ENCODE results near the gene CLMP.
A peak's percentile ranks its signal among the peaks of the same experiment; 100 is the strongest.

CLMP gene

GRCh38 chr11:123196060-123196714 is 1.1 kb upstream of the CLMP start:
- Histone ChIP-seq H3K27ac (peak overlapping the region in 6 of 21 experiments; percentile 25 to 86 (median 76)), H3K4me3 (peak overlapping the region in 1 of 7 experiments; percentile 51)

DNA sequence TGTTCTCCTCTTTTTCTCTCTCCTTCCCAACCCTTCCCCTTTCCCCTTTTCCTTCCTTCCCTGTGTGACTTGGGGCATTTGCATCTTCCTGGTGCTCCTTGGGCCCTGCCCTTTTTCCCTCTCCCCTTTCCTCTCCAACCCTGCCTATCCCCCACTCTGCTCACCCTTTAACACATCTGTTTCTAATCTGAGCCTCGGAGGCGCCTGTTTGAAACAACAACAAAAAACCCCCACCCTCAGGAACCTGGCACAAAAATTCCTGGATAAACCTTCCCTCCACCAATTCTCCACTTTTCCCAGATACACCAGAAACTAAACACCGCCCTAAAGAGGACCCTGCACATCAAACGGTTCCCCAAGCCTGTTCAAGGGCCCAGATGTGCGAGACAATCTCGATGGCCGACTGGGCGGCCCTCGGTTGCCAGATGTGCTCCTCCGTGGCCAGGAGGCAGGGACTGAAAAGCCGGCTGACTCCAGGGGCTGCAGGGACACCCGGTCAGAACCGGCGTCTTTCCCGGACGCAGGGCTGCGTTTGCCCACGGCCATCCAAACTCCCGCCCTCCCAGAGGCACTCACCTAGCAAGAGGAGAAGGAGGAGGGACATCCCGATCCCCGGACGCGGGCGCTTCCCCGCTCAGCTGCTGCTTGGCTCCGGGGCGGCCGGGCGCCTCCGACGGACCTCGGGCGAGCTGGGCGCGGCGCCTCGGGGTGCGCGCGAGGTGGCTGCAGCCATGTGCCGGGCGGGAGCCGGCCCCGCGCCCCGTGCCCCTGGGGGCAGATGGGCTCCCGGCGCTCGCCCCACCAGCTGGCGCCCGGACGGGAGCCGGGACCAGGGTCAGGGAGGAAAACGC is 486 bp downstream of the CLMP start:
- Histone ChIP-seq H3K27ac (peak overlapping the region in 20 of 21 experiments; percentile 40 to 86 (median 74)), H3K4me3 (peak overlapping the region; percentile 16 to 51 (median 32))

GRCh38 chr11:123193742-123194141 is 1.3 kb downstream of the CLMP start:
- peak overlapping the region in 20 of 21 experiments; percentile 39 to 86 (median 73) for H3K27ac ChIP-seq
- H3K4me3 ChIP-seq: peak overlapping the region; percentile 16 to 51 (median 32)

DNA sequence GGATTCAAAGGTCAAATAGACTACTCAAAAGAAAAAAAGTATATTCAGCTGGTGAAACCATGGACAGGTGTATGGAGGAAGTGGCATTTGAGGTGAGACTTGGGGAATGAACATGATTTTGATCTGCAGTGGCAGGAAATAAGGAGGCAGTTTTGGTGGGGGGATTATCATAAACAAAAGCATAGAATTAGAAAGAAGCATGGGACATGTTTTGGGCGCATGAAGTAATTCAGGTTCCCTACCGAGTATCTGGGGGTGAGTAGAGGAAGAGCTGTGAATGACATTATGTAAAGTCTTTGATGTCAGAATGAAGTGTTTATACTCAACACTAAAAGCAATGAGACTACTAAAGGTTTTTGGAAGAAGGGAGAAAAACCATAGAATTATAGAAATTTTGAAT is 3.1 kb downstream of the CLMP start:
- peak overlapping the region in 1 of 21 experiments; percentile 40 for H3K27ac ChIP-seq
- H3K4me3 ChIP-seq: no peak overlapping the region

DNA sequence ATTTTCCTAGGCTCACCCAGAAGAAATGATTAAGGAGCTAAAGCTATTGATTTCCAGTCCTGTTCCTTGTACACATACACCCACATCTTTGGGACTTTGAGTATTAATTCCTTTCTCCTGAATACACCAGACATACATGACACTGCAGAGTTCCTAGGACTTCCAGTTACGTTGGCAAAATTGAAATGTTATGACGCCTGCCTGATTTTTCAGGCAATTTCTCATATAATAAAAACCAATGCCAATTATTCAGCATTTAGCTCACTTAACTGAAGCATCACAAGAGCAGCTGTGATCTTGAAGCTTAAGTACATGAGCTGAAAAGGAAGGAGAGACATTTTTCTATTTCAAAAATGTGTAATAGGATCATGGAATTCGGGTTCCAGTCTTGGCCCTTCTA is 4.5 kb downstream of the CLMP start:
- H3K27ac ChIP-seq: peak overlapping the region in 2 of 21 experiments; percentile 11 to 20
- no peak overlapping the region for H3K4me3 ChIP-seq

DNA sequence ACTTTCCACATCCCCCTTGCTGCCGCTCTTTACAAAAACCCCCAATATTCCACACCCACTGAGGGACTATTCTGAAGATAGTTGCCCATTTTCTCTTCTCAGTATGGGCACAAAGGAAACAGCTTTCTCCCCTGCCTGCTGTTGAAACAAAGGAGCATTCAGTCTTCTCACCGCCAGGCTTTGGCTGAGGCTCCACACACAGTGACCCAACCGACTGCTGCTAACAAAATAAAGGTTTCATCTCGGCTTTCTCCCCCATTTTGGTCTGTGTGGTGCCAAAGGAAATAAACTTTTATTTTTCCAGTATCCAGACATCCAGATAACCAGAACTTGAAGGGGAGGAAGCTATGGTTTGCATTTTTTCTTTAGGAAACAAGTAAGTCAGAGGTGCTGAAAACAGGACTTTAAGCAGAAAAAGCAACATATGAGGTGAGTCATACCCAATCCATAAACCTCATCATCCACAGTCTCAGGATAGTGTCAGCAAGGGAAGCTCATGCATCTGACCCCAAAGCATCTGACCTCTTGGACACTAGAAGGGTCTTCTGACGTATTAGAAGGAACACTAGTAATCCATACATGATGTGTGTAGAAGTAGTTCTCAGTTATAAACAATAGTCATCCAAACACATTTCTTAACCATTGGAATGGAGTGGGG is 6.4 kb downstream of the CLMP start:
- Histone ChIP-seq H3K4me3 (no peak overlapping the region), H3K27ac (peak overlapping the region in 11 of 21 experiments; percentile 5 to 68 (median 29))

DNA sequence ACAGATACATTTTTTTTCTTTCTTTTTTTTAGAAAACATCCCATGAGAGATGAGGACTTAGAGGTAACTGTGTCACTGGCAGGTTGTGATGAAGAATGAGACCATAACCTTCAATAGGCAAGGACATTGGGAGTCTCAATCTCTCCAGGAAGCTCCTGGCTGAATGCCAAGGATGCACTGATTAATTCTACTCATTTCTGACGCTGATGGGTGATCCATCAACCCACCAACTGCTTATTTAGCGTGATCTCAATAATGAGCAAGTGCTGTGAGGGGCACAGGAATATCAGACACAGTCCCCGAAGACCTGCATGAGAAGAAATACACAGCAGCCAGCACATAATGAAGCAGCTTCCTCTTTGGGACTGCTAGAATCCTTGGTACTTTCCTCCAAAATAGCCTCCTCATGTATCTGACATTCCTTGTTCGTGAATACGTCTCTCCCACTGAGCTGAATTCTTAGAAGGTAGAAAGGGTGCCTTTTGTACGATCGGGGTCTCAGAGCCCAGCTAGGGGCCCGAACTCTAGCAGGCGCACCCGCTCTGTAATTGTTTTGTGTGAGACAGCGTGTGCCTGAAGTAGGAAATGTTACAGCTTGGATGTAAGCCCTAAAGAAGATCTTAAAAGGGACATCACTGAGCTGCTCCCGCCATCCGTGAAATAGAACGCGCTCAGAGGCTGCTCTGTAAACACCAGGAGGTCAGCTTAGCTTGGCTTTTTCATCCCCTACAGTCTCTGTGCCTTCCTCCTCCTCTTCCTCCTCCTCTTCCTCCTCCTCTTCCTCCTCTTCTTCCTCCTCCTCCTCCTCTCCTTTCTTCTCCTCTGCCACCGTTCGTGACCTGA is 7.2 kb downstream of the CLMP start:
- Histone ChIP-seq H3K27ac (peak overlapping the region in 10 of 21 experiments; percentile 18 to 68 (median 31)), H3K4me3 (no peak overlapping the region)

GRCh38 chr11:123187248-123187647 is 7.8 kb downstream of the CLMP start:
- H3K4me3 ChIP-seq: no peak overlapping the region
- H3K27ac ChIP-seq: no peak overlapping the region

- no peak overlapping the region for H3K27ac ChIP-seq
Observed at GRCh38 chr11:123186286-123186685, 8.8 kb downstream of the CLMP start.

DNA sequence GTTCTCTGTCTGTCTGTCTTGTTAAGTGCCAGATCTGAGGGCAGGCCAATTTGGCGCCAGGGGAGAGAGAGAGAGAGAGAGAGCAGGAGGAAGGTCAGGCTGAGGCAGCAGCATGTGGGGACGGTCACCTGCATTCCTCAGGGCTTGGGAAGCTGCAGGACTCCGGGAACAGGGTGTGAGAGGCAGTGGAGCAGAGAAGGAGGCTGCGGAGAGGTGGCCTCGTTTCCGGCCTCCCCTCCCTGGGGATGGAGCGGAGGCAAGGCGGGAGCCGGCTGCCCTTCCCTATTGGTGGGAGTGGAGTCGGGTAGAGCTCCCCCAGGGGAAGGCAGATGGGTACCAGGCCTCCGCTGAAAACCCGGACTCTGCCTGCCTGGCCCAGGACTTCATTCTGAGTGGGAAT is 9.7 kb downstream of the CLMP start:
- no peak overlapping the region for H3K4me3 ChIP-seq
- H3K27ac ChIP-seq: peak overlapping the region in 1 of 21 experiments; percentile 40

More at GRCh38 chr11:123186286-123186685, 8.8 kb downstream of the CLMP start:
- H3K4me3 ChIP-seq: no peak overlapping the region

- Histone ChIP-seq H3K4me3 (no peak overlapping the region), H3K27ac (no peak overlapping the region)
Observed at GRCh38 chr11:123184531-123184930, 10.5 kb downstream of the CLMP start.

- Histone ChIP-seq H3K4me3 (no peak overlapping the region), H3K27ac (no peak overlapping the region)
Observed at GRCh38 chr11:123183391-123184099, 11.5 kb downstream of the CLMP start.

DNA sequence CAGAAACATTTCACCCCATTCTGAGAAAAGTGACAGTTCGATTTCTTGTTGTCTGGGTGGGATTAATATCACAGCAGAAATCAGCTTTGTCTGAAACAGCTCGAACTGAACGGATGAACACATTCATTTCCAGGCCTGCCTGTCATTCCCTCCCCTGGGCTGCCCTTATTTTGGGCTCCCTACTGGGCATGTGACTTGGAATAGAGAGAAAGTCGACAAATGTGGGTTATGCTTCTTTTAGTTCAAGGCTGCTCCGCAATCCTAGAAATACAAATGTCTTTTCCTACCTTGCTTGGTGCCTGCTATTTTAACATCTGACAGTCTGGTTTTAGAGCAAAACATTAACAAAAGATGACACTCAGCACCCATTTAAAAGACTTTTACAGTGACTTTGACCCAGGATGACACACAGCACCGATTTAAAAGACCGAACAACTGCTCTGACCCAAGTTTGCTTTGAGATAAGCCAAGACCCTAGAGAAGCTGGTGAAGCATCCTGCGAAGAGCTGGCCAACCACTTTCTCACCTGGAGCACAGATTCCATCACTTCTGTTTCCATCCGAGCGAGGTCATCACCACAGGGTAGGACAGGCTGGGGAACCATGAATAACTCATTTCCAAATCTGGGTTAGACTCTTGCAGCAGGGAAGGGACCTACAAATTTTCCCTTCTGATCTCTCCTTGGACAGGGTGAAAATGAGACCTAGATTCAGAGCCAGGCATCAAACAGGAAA is 13.1 kb downstream of the CLMP start:
- Histone ChIP-seq H3K4me3 (no peak overlapping the region), H3K27ac (peak overlapping the region in 1 of 21 experiments; percentile 3)

DNA sequence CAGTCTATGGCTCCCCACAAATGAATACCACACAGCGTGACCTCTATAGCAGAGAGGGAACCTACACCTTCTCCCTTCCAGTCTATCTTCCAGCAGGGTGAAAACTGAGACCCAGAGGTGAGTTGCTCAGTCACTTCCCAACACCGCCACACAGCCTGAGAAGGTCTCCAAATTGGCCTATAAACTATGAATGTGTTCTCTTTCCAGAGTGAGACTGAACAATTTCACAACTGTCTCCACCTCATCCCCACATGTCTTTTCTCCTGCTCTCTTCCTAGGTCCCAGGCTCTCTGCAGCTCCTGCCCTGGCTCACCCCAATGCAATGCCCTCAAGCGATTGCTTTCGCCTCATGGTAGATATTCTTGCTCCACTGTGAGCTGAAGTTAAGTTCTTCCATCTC is 14.0 kb downstream of the CLMP start:
- Histone ChIP-seq H3K4me3 (no peak overlapping the region), H3K27ac (peak overlapping the region in 1 of 21 experiments; percentile 21)

DNA sequence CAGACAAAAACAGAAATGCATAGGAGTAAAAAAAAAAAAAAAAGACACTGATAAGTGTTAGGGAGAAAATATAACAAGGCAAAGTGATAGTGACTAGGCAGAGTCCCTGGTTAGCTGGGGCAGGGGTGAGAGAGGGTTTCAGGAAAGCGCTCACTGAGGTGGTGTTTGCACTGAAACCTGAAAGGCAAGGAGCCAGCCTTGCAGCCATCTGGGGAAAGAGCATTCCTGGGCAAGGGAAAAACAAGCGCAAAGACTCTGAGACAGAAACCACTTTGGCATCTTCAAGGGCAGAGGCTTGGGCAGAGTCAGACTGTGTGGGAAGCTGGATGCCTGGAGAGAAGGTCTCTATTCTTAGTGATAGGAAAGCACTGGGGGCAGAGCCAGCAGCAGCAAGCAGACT is 14.5 kb downstream of the CLMP start:
- Histone ChIP-seq H3K4me3 (no peak overlapping the region), H3K27ac (peak overlapping the region in 1 of 21 experiments; percentile 21)

GRCh38 chr11:123180166-123180565 is 14.9 kb downstream of the CLMP start:
- Histone ChIP-seq H3K27ac (no peak overlapping the region), H3K4me3 (no peak overlapping the region)

- Histone ChIP-seq H3K27ac (no peak overlapping the region), H3K4me3 (no peak overlapping the region)
Observed at GRCh38 chr11:123179586-123179985, 15.5 kb downstream of the CLMP start.

GRCh38 chr11:123178186-123178585 is 16.9 kb downstream of the CLMP start:
- Histone ChIP-seq H3K4me3 (no peak overlapping the region), H3K27ac (no peak overlapping the region)
